ENCODE results near the gene RSPO4. TPM values are rescaled to one million over a fixed set of nuclear protein-coding genes. Genes with fewer than 3 reads are reported as not detected.

RSPO4 gene
- total RNA-seq, 2 donors from 2014 or later: not detected

DNA sequence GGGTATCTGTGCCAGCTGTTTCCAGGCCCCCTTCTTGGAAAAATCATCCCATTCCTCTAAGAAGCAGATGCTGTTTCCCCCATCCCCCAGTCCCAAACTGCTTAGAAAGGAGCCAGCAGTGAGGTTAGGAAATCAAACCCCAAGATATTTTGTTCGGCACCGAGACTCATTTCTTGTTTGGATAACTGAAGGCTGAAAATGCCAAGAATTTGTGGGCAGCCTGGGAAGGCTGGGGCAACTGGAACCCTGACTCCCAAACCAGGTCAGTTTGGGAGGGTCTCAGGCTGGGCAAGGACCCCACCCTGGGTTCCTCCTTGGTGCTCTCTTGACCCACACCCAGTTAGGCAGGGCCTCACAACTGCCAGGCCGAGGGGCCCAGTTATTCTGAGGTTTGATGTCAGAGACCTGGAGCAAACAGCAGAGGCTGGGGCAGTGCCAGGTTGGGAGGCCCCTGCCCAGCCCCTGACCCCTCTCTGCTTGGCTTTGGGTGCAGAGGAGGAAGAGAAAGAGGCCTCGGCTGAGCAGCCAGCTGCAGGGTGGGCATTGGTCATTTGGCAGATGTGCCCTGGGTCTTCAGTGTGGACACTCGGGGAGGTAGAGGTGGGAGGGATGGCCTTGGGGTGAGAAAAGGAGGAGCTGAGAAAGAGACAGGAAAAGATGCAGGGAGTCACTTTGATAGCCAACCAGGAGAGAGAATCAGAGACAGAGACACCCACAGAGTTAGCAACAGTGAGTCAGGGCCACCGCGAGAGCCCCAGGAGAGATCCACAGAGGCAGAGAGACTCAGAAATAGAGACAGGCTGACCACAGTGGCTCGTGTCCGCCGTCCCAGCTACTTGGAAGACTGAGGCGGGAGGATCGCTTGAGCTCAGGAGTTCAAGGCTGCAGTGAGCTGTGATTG, 91.0 kb downstream of the RSPO4 start:
- no peaks in the 10 kb centered on the region for H3K4me1 ChIP-seq
- WGBS, 2 donors: 59 to 65% methylated on average over 11 to 12 of the region's 12 CpGs
- H3K27ac ChIP-seq: no peak overlapping the region
- intact Hi-C loops (cut with DNase I): no loop called here
- H3K4me3 ChIP-seq: no peak overlapping the region
- TF ChIP-seq POLR2A (IDR thresholded peaks at IDR 0.05): no peak
- TF ChIP-seq, protein P1, sequence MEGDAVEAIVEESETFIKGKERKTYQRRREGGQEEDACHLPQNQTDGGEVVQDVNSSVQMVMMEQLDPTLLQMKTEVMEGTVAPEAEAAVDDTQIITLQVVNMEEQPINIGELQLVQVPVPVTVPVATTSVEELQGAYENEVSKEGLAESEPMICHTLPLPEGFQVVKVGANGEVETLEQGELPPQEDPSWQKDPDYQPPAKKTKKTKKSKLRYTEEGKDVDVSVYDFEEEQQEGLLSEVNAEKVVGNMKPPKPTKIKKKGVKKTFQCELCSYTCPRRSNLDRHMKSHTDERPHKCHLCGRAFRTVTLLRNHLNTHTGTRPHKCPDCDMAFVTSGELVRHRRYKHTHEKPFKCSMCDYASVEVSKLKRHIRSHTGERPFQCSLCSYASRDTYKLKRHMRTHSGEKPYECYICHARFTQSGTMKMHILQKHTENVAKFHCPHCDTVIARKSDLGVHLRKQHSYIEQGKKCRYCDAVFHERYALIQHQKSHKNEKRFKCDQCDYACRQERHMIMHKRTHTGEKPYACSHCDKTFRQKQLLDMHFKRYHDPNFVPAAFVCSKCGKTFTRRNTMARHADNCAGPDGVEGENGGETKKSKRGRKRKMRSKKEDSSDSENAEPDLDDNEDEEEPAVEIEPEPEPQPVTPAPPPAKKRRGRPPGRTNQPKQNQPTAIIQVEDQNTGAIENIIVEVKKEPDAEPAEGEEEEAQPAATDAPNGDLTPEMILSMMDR (IDR thresholded peaks at IDR 0.05): no peak
- peak in 1 of 4 donors; percentile 41 for DNase-seq
- no peaks in the 10 kb centered on the region for H3K9me3 ChIP-seq
- no peaks in the 10 kb centered on the region for H3K27me3 ChIP-seq
- no peaks in the 10 kb centered on the region for H3K36me3 ChIP-seq (replicated peaks in 1 of 2; ENCODE audit: insufficient read depth in 1 of 2, low read depth in 2 of 2)
- no peak for ATAC-seq

DNA sequence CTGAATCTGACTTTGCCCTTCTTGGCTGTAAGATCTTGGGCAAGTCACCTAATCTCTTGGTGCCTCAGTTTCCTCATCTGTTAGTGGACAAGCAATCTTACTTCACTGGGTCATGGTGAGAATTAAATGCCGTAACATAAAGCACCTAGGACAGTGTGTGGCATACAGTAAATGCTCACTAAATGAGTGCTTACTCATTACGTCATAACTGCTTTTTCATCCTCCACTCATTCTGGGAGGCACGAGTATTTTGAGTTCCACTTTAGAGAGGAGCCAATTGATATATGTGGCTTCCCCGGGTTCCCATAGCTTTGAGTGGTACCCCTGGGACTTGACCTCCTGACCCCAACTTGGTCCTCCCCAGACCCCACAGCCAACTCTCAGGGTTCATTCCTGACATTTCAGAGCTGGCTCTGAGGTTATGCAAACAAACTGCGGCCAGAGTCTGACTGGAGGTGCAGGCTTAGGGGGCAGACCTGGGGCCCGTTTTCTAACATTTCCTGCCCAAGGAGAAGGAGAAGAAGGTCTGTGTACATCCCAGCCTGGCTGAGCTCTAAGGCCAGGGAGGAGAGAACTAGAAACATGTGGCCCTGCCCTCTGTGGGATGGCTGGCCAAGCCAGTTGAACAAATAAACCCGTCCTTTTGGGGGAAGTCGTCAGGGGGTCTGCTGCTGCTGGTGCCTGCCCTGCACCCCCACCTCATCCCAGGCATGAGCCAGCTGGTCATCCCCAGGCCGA, 91.8 kb downstream of the RSPO4 start:
- intact Hi-C loops (cut with DNase I): no loop called here
- Histone ChIP-seq H3K4me3 (no peak overlapping the region), H3K4me1 (no peaks in the 10 kb centered on the region), H3K9me3 (no peaks in the 10 kb centered on the region), H3K36me3 (replicated peaks in 1 of 2; ENCODE audit: insufficient read depth in 1 of 2, low read depth in 2 of 2) (no peaks in the 10 kb centered on the region), H3K27ac (no peak overlapping the region), H3K27me3 (no peaks in the 10 kb centered on the region)
- DNase-seq (no peak), ATAC-seq (no peak)
- TF ChIP-seq POLR2A (IDR thresholded peaks at IDR 0.05): no peak
- TF ChIP-seq, protein P1 (IDR thresholded peaks at IDR 0.05): no peak
- WGBS, 2 donors: 44 to 46% methylated on average over 9 of the region's 9 CpGs

GRCh38 chr20:909641-910040, 92.5 kb downstream of the RSPO4 start:
- no peak overlapping the region for H3K4me3 ChIP-seq
- no peaks in the 10 kb centered on the region for H3K4me1 ChIP-seq
- no peak for DNase-seq
- intact Hi-C loops (cut with DNase I): no loop called here
- no peaks in the 10 kb centered on the region for H3K36me3 ChIP-seq (replicated peaks in 1 of 2; ENCODE audit: insufficient read depth in 1 of 2, low read depth in 2 of 2)
- H3K27ac ChIP-seq: no peak overlapping the region
- H3K9me3 ChIP-seq: no peaks in the 10 kb centered on the region
- 25 to 54% methylated on average over 1 to 3 of the region's 3 CpGs for WGBS, 2 donors
- H3K27me3 ChIP-seq: no peaks in the 10 kb centered on the region
- no peak for ATAC-seq
- TF ChIP-seq, protein P1 (IDR thresholded peaks at IDR 0.05): no peak

Other genes starting within 250 kb of the RSPO4 start
- gene SLC52A3, start 233.8 kb downstream of the RSPO4 start, total RNA-seq: 1 to 10 TPM in 1 of 2 donors, under 1 TPM in 1; 0.33 to 1.3 TPM
- 1 to 10 TPM; 7.0 to 8.2 TPM for gene FAM110A, start 168.6 kb downstream of the RSPO4 start, total RNA-seq
- gene ANGPT4, start 86.0 kb downstream of the RSPO4 start, total RNA-seq: under 1 TPM; under 0.01 to 0.66 TPM
- gene PSMF1, start 116.3 kb upstream of the RSPO4 start, total RNA-seq: 10 to 100 TPM; 32.9 to 53.1 TPM
- gene TMEM74B, start 182.7 kb upstream of the RSPO4 start, total RNA-seq: not detected
- not detected for gene C20orf202, start 201.1 kb upstream of the RSPO4 start, total RNA-seq
- gene RAD21L1, start 223.7 kb upstream of the RSPO4 start, total RNA-seq: not detected

Data from body of pancreas (tissue), 4 donors.